COR-L47 (cell line): Measurements from ENCODE around the gene KCNK16.
"Not testable (repeated sequence)": the region's sequence is repeated elsewhere in the genome, so short reads cannot be mapped to it uniquely, and the experiment has no call there.

Source experiments
- DNase-seq: peaks from one replicate; lab custom pipeline; 2025; lab: John Stamatoyannopoulos, UW

Gene KCNK16

DNA sequence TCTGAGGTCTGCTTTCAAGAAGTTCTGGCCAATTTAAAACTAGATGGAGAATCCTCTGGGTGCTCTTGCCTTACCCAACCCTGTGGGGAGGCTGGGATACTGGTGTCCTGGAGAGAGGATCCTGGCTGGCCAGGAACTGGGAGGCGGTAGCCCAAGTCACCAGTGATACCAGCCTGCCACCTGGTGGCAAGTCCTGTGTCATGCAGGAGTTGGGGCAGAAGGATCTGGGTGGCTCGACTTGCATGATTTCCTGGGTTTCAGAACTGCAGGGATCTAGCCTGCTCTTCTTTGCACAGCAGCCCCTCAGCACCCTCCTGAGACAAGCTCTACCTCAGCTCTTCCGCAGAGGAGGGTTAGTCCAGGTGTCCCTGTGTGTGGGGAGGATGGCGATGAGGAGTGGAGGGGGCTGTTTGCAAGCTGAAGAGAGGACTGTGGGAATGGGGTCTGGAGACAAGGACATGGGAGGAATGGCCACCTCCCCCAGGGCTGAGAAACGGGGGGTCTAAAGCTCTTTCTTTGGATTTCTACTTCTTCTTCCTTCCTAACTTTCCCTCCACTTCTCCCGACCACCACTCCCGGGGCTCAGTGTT lies 12.5 kb downstream of the KCNK16 start:
- peak; percentile 60 for DNase-seq

DNA sequence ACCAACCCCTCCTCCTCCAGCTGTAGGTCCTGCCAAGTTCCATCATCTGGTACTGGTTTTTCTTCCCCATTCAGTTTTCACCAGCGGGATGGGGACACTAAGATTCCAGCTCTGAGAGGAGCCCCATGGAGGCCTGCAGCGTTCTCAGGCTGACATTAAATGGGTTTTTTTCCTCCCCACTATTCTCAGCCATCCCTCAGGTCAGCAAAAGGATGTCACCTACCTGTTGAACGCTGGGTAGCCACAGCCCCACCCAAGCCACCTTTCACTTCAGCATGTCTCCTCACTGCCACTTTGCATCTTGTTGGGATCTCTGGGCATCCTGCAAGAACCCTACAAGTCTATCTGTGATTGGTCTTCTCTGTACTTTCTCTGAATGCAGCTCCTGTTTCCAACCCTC lies 15.0 kb downstream of the KCNK16 start:
- no peak for DNase-seq

DNA sequence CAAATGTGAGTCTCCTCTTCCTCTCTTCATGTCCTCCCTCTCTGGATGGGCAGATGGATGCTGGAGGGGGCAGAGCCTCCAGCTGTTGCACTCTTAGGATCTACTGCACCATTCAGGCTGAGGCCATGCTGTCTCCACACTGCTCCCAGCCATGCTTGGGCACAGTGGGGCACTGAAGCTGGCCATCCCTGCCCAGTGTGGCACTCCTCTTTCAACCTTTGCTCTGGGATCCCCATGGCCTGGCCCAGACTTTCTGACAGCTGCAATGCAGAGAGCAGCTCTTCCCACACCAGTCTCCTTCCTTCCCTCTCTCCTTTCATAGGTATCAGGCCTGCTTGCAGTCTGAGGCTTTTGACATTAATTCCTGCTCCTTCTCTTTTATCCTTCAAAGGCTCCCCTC lies 17.6 kb downstream of the KCNK16 start:
- DNase-seq = no peak

DNA sequence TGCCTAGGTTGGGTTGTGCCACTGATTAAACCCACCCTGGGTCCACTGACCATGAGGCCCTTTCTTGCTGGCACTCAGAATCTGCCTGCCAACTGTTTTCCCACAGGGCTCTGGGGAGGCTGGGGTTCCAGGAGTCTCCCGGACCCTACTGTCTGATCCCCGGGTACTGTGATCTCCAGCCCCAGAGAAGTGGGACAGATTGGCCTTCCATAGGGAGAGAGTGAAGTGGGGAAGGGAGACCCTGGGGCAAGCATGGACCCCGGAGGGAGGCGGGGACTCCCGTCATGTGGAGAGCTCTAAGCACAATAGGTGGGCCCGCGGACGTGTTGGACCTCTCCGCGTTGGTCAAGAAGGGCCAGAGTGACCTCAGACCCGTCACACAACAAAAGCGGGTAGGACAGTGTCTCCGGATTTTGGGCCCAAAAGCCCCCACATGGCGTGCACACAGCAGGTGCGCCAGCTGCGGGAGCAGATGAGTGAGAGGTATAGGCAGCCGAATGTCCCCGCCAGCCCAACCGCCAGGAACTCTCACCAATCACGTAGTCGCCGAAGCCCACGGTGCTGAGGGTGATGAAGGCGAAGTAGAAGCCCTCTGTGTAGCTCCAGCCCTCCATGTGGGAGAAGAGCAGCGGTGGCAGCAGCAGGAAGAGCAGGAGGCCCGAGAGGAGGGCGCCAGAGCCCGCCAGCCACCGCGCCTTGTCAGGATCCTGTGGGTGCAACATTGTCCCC lies 18.9 kb downstream of the KCNK16 start:
- DNase-seq = no peak

DNA sequence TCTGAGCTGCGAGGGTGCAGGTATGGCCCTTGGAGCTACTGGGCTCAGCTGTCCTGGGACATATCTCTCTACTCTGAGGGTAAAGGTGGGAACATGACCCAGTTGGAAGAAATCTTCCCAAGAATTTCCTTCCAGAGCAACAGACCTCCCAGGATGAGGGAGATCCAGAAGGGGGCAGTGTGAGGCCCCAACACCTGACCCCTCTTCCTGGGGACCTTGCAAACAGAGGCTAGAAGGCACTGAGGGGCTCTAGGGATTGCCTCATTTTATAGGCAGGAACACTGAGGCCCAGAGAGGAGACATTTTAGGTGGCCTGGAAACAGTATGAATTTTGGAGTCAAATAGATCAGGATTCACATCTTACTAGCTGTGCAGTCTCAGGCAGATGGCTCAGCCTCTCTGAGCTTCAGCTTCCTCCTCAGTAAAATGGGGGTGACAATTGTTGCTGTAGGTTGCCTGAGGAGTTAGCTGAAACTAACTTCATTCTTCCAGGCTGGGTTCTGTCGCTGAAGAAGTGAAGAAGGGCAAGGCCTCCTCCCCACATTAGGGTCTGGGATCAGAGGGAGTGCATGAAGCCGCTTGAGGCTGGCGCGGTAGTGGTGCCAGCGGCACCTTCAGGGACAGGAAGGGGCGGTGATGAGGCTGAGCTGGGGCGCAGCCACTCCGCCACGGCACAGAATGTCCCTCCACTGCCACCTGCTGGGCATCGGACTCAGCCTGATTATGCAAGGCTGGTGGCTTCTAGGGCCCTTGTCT lies 19.7 kb downstream of the KCNK16 start:
- DNase-seq = peak; percentile 84

DNA sequence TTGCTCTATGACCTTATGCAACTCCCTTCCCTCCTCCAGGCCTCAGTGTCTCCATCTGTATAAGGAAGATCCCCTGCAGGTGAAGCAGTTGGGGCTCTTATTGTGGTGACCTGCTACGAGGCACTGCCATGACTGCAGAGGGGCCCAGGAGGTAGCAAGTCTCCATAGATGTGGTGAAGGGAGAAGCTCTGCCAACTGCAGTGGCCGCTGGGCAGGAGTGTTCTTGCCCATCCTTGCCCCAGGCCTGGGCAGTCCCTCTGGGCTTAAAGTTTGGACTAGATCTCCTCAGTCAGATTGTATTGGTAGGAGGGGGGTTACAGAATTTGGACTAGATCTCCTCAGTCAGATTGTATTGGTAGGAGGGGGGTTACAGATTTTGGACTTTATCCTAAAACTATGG lies 20.5 kb downstream of the KCNK16 start:
- no peak for DNase-seq

DNA sequence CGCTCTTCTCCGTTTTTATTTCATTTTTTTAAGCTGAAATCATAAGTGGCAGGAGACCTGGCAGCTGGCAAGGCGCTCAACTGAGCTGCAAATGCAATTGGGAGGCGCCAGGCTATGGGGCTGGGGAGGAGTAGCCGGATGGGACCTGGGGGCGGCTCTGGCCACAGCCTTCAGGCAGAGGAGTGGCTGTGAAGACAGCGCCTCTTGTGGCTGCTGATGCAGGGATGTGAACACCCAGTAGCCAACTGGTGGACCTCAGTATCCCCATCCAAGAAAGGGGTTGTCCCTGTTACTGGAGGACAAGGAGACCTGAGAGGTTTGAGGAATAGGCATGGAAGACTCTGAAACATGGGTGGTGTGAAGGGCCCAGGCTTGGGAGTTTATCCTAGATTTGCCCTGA lies 20.9 kb downstream of the KCNK16 start:
- no peak for DNase-seq

DNA sequence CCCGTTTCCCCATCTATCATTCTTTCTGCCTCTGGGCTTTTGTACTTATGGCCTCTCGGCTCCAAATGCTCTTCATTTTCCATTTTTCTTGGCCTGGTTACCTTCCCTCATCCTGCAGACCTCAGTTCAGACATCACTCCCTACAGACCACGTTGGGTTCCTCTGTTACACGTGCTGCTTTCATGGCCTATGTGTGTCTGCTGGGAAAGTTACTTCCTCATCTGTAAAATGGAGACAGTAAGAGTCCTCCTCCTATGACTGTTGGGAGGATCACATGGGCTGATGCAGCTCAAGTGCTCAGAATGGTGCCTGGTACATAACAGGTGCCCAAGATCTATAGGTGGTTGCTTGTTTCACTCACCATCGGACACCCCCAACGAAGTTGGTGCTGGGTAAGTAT lies 21.8 kb downstream of the KCNK16 start:
- no peak for DNase-seq

DNA sequence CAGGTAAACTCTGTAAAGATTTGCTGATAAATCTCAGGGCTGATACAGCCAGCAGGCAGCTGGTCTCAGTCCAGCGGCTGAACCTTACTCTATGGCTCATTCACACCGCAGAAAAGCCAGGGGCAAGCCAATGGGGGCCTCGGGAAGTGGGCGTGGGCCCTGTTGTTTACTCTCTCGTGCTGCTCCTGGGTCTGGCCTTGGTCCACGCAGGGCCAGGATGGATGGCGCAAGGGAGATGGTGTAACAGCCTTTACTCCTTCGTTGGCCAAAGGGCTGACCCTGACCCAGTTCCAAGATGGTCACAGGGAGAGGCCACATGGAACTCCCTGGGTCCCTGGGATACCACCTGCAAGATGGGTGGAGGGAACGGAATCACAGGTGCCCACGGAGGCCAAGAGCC lies 24.4 kb downstream of the KCNK16 start:
- DNase-seq = no peak

DNA sequence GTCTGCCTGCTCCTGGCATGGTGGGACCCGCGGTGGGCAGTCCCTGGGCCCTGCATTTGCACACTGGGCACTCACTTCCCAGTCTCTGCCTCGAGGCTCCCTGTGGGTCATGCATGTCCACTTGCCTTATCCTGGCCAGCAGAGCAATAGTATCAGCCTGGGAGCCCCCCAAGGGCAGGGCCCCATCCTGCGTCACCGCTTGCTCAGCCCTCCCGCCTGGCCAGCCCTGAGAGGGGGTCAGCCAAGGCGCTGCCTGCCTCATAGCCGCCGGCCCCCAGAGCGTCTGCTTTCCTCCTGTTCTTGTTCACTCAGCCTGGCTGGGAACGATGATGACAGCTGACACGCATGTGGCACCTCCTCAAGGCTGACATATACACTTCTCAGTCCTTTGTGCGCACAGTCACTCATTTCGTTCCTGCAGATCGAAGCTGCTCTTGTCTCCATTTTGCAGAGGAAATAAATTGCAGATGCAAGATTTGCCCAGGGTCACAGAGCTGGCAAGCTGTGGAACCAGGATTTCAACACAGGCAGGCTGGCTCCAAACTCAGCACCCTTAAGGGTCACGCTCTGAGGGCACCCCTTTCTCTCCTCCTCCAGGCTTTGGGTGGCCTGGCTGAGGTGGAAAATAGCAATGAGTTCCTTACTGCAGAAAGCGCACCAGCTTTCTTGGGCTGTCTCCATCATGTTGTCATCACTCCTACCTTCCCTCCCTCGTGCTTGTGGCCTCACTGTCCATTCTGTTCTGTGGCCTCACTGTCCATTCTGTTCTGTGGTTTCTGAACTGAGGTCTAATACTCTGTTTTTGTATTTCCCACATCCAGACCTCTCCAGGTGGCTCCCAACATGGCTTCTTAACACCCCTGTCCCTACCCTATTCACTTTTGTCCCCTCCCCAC lies 25.5 kb downstream of the KCNK16 start:
- DNase-seq = no peak

DNA sequence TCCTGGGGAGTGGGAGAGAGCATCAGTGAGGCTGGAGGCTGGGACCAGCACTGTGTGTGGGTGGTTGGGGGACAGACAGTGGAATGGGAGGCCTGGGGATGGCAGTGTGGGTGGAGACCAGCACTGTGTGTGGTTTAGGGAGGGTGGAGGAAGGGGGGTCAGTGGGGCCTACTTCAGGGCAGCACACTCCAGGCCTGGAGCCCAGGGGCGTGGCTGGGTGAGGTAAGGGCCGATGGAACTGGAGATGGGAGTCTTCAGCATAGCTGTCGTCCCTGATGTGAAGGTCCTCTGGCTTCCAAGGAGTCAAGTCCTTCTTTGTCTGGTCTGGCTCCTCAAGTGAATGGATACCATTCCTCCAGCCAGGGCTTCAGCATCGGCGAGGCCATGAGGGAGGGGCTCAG lies 26.9 kb downstream of the KCNK16 start:
- DNase-seq = no peak

DNA sequence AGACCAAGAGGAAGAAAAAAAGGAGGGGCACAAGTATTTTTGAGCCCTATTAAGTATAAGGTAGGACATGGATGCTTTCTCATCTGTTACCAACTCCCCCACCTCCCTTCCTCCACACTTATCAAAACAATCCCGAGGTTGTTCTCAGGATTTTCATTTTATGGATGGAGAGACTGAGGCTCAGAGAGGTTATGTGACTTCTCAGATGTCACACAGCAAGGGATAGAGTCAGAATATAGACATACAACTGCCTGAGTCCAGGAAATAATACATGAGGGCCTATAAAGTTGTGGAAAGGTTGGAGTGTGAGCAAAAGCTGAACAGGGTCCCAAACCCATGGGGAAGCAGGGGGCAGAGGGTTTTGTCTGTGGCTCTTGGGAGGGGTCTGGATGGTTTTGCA lies 27.6 kb downstream of the KCNK16 start:
- no peak for DNase-seq

DNA sequence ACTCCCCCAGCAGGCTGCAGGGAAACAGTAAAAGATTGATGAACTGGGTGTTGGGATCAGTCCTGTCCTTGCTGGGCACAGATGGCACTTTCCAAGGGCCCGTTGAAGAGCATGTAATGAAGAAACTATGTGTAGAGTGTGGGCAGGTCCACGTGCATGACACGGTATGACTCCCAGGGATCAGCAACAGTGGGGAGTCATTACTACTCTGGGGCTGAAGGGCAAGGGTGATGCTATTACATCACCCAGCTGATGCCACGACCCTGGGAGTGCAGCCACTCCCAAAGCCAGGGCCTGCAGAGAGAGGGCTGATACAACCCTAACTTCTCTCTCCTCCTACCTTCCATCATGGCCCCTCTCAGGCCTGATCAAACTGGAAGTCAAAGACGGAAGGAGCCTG lies 28.4 kb downstream of the KCNK16 start:
- no peak for DNase-seq

DNA sequence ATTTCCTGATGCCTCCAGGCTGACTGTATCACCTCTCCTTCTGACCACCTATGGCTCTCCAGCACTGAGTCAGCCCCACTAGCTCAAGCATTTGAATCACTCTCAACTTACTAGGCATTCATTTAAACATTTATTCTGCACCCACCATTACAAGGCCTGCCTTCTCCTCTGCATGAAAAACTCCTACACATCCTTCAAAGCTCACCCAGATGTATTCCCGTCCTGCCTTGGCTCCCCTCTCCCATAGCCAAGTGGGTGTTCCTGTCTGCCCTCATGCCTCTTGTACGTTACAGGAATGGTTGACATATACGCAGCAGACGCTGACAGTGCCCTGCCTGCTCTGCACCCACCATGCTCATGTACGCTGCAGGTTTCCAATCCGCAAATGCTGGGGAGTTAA lies 29.9 kb downstream of the KCNK16 start:
- DNase-seq = no peak

DNA sequence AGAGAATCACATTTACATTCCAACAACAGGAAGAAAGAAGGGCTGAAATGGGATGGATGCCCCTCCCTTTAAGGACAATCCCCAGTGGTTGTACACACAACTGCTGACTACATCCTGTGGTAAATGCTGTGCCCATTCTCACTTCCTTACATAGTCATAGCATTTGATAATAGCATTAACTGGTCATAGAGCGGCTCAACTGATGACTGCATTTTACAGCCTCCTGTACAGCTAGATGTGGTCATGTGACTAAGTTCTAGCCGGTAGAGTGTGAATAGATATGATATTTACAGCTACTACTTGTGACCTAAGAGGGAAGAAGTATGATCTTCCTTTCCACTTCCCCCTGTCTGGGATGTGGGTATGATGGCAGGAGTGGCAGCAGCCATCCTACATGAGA lies 33.0 kb downstream of the KCNK16 start:
- DNase-seq = no peak

DNA sequence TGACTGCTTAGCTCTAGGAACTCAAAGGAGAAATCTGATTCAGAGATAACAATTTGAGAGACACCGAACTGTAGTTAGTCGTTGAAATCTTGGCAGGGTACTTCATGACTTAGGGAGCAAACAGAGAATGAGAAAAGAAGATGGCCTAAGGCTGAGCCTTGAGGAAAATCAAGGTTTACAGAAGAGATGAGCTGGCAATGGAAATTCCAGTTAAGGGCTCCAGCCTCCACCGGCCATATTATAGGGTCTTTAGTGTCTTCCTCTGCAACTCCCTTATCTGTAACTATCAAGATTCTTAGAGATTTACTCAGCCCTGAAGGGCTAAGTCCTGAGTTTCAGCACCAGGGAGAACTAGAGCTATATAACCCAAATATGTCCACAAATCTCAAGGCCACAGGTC lies 34.9 kb downstream of the KCNK16 start:
- DNase-seq = no peak

DNA sequence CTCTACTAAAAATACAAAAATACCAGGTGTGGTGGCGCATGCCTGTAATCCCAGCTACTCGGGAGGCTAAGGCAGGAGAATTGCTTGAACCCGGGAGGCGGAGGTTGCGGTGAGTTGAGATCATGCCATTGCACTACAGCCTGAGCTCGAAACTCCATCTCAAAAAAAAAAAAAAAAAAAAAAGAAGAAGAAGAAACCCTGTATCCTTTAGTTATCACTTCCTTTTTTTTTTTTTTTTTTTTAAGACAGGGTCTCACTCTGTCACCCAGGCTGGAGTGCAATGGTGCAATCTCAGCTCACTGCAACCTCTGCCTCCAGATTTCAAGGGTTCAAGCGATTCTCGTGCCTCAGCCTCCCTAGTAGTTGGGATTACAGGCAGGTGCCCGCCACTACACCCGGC lies 35.9 kb downstream of the KCNK16 start:
- DNase-seq = not testable (repeated sequence)

DNA sequence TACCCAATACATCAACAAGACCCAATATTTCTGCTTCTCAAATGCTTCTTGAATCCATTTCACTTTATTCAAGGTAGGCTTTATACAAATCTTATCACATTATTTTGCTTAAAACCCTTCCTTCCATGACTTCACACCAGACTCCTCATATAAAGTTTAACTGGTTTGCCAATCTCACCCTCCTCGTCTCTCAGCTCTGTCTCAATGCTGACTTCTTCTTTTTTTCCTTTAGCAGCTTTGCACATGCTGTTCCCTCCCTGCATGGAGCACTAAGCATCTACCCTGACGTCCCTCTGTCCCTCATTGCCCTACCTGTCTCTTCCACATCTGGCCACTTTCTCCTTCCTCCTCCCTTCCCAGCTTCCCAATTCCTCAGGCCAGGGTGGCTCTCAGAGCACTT lies 39.7 kb downstream of the KCNK16 start:
- DNase-seq = no peak

DNA sequence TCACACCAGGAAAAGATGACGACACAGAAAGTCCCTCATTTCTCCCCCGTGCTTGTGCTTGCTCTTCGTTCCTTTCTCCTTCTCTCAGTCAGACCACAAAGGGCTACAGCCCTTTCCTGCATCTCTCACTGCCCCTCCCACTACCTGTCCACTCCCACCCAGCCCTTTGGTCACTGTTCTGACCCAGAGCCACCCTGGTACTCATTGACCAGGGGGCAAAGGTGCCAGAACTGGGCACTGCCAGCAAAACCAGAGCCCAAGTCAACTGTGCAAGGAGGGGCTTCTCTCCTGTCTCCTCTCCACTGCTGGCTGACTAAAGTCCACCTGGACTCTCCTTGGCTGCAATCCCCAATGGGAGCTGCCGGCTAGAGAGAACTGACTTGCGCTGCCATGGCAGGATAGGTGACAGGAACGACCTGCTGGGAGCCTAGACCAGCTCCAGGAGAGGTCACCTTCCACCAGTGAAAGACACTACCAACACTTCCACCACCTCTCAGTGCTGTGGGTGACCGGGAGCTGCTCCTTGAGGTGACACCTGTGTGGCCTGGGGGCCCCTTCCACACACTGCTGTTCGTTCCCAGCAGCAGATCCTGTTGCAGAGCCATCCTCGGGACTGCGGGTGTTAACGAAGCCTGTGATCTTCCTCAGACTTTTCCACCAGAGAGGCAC lies 41.1 kb downstream of the KCNK16 start:
- DNase-seq = no peak

DNA sequence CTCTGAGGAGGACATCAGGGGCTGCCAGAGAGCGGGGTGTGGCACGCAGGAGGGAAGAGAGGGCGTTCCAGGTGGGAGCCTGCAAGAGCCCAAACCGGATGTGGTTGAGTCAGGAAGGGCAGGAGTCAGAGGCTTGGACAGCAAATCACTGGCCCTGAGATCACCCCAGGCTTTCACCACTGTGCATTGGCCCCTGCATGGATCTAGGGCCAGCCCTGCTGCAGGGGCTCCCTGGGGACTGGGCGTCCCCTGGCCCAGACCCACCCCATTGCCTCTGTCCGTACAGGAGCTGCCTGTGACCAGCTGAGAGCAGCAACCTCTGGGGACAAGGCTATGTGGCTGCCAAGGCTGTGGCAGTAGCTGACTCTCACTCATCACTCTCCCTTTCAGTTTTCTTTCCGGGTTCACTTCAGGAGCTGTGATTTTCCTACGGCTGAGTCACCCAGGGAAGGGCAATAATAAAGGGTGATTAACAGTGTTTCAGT lies 42.2 kb downstream of the KCNK16 start:
- no peak for DNase-seq

DNA sequence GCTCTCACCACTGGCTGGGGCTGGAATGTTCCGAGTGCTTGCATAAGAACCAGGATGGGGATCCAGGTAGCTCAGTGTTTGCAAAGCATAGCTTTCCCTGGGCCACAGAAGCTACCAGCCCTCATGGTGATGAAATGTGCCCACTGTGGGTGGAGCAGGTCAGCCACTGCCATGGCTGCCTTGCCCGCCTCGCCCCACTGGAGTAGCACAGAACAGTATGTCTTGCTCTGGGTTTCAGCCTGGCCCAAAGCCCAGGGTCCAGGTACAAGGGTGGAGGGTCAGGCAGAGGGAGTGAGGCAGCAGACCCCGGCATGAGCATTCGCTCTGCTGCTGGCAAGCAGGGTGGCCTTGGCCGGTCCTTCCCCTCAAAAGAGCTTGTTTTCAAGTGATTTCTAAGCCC lies 43.0 kb downstream of the KCNK16 start:
- no peak for DNase-seq
